ENCODE results near the gene RFX3. TPM values are rescaled to one million over a fixed set of nuclear protein-coding genes. Genes with fewer than 3 reads are reported as not detected.

The RFX3 gene
- total RNA-seq, 1 donor, result 3.1 TPM

DNA sequence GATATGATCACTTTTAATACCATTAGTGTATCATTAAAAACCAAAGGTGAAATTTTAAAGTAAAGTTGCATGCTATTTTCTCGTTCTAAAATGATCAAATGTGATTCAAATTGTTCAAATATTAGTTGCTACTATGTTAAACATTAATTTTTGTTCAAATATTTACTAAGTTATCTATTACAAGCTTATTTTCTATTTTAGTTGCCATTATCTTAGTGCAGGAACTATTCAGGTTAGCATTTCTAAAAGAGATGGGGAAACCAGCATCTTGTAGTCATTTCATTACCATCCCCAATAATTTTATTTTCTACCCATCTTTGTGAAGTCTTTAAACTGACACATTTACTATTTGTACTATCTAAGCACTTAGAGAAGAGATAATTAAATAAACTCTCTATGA is 166.0 kb downstream of the RFX3 start:
- TF ChIP-seq, protein P1, sequence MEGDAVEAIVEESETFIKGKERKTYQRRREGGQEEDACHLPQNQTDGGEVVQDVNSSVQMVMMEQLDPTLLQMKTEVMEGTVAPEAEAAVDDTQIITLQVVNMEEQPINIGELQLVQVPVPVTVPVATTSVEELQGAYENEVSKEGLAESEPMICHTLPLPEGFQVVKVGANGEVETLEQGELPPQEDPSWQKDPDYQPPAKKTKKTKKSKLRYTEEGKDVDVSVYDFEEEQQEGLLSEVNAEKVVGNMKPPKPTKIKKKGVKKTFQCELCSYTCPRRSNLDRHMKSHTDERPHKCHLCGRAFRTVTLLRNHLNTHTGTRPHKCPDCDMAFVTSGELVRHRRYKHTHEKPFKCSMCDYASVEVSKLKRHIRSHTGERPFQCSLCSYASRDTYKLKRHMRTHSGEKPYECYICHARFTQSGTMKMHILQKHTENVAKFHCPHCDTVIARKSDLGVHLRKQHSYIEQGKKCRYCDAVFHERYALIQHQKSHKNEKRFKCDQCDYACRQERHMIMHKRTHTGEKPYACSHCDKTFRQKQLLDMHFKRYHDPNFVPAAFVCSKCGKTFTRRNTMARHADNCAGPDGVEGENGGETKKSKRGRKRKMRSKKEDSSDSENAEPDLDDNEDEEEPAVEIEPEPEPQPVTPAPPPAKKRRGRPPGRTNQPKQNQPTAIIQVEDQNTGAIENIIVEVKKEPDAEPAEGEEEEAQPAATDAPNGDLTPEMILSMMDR (IDR thresholded peaks at IDR 0.05; ENCODE audit: insufficient read depth, low read length), result no peak

GRCh38 chr9:3359048-3359692 is 166.6 kb downstream of the RFX3 start:
- no peak for DNase-seq (ENCODE audit: low read depth)
- no peak overlapping the region for H3K4me3 ChIP-seq (ENCODE audit: low read depth, low read length)
- TF ChIP-seq, protein P1 (IDR thresholded peaks at IDR 0.05; ENCODE audit: insufficient read depth, low read length), result no peak

More for the DNA sequence above, 166.0 kb downstream of the RFX3 start:
- no peak overlapping the region for H3K4me3 ChIP-seq (ENCODE audit: low read depth, low read length)
- no peak for DNase-seq (ENCODE audit: low read depth)

DNA sequence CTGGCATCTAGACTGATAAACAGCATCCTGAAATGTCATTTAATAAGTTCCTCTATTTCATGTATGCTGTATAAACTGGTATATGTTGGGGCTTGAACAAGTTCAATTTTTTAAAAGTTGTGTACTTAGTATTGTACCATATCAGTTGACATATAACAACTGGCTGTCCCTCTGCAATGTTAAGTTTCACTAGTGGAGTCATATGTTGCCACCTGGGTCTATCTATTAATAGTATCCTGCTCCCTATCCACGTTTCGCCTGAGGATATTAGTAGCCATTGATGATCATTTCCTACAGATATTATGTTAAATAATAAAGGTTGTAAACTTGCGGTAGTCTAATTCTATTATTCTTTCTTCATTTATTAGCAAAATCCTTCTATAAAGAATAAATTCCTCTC is 177.6 kb downstream of the RFX3 start:
- TF ChIP-seq, protein P1 (IDR thresholded peaks at IDR 0.05; ENCODE audit: insufficient read depth, low read length), result no peak
- no peak for DNase-seq (ENCODE audit: low read depth)
- H3K4me3 ChIP-seq (ENCODE audit: low read depth, low read length), result no peak overlapping the region

- TF ChIP-seq, protein P1 (IDR thresholded peaks at IDR 0.05; ENCODE audit: insufficient read depth, low read length), result no peak
- no peak overlapping the region for H3K4me3 ChIP-seq (ENCODE audit: low read depth, low read length)
- DNase-seq (ENCODE audit: low read depth), result no peak
These were observed 179.3 kb downstream of the RFX3 start for GRCh38 chr9:3346549-3346948.

GRCh38 chr9:3343671-3344070 is 182.1 kb downstream of the RFX3 start:
- no peak overlapping the region for H3K4me3 ChIP-seq (ENCODE audit: low read depth, low read length)
- no peak for DNase-seq (ENCODE audit: low read depth)
- TF ChIP-seq, protein P1 (IDR thresholded peaks at IDR 0.05; ENCODE audit: insufficient read depth, low read length), result no peak

DNA sequence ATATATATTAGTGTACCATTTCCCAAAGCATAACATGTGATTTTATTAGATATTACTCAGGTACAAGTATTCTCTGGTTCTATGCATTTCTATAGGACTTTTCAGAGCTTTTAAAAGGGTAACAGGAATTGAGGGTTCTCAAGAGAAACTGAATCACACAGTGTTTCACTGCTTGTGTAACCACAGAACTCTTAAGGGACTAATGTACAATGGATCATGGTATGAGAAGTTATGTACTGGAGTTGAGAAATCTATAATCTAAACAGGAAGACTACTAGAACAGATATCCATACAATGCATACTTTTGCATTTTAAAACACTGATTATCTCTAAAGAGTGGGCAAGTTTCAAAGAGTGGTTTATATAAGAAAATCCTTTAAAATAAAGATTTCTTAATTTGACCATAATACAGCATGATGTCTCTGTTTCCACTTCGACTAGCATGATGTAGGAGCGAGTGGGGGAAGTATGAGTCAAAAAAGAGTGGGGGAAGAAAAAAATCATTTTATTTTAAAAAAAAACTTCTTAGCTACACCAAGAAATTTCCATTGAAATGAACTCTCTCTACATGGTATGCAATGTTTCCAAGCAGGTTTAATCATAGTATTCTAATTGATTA is 183.5 kb downstream of the RFX3 start:
- peak; percentile 65 for DNase-seq (ENCODE audit: low read depth)

More for the DNA sequence above, 183.5 kb downstream of the RFX3 start:
- TF ChIP-seq, protein P1 (IDR thresholded peaks at IDR 0.05; ENCODE audit: insufficient read depth, low read length), result no peak
- no peak overlapping the region for H3K4me3 ChIP-seq (ENCODE audit: low read depth, low read length)
